ENCODE results near the gene EPHA7. TPM values are rescaled to one million over a fixed set of nuclear protein-coding genes. Genes with fewer than 3 reads are reported as not detected.

The EPHA7 gene
- total RNA-seq, 4 donors from 2014 or later, result 0.12 to 0.95 TPM; not detected in 2

DNA sequence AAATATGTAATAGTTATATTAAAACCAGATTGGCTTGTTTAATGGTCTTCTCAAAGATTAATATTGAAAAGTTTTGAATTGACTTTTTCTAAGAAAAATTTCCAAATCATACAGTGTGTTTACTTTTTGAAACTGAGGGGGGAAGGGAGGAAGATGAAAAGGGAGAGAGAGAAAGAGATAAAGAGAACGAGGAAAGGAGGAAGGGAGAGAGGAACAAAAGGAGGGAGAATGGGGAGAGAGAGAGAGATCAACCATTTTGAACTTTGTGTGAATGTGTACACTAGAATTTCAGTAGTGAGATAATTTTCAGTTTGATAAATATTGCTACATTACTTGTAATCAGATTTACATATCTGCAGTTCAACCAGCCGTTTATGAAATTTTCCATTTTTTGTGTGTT, 124.5 kb downstream of the EPHA7 start:
- ATAC-seq (ENCODE audit: low FRiP score) (no peak), DNase-seq (ENCODE audit: low spot score) (no peak)
- TF ChIP-seq, protein P1, sequence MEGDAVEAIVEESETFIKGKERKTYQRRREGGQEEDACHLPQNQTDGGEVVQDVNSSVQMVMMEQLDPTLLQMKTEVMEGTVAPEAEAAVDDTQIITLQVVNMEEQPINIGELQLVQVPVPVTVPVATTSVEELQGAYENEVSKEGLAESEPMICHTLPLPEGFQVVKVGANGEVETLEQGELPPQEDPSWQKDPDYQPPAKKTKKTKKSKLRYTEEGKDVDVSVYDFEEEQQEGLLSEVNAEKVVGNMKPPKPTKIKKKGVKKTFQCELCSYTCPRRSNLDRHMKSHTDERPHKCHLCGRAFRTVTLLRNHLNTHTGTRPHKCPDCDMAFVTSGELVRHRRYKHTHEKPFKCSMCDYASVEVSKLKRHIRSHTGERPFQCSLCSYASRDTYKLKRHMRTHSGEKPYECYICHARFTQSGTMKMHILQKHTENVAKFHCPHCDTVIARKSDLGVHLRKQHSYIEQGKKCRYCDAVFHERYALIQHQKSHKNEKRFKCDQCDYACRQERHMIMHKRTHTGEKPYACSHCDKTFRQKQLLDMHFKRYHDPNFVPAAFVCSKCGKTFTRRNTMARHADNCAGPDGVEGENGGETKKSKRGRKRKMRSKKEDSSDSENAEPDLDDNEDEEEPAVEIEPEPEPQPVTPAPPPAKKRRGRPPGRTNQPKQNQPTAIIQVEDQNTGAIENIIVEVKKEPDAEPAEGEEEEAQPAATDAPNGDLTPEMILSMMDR (IDR thresholded peaks at IDR 0.05), result no peak

DNA sequence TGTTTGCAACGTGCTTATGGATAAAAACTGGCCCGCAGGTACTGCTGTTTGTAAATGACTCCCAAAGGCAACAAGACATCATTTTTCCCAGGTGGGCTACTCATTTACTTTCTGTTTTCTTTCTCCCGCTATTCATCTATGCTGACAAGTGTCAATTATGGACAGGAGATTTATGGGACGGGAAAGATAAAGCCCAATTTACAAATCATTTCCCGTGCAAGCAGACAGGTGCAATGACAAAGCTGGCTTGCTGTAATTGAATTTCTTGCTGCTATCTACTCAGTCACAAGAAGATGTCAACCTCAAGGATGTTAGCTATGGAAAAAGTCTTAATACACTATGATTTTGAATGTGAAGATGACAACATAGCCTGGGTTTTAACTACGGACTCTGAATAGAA, 125.5 kb downstream of the EPHA7 start:
- ATAC-seq (ENCODE audit: low FRiP score), result no peak
- TF ChIP-seq, protein P1 (IDR thresholded peaks at IDR 0.05), result no peak
- DNase-seq (ENCODE audit: low spot score), result no peak

DNA sequence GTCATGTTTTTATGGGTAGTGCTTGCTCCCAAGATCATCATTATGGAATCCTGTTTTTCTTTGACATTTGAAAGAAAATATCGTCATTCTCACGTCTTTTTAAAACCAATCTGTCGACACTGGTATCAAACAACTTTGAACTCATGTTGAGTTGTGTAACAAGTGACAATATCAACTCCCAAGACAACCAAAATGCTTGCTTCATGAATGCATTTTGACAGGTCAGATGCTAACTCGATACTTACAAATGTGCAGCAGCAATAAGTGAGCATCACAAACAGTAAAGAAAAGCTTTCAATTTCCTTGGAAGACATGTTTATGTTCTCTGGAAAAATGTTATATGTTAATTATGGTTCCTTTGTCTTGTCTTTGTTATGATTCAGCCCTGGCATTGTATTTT, 125.9 kb downstream of the EPHA7 start:
- ATAC-seq (ENCODE audit: low FRiP score), result no peak
- no peak for DNase-seq (ENCODE audit: low spot score)
- TF ChIP-seq, protein P1 (IDR thresholded peaks at IDR 0.05), result no peak

DNA sequence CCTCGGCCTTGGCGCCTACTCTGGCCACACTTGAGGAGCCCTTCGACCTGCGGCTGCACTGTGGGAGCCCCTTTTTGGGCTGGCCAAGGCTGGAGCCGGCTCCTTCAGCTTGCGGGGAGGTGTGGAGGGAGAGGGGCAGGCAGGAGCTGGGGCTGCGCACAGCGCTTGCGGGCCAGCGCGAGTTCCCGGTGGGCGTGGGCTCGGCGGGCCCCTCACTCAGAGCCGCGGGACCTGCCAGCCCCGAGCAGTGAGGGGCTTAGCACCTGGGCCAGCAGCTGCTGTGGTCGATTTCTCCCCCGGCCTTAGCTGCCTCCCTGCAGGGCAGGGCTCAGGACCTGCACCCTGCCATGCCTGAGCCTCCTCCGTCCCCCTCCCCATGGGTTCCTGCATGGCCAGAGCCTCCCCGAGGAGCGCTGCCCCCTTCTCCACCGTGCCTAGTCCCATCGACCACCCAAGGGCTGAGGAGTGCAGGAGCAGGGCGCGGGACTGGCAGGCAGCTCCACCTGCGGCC, 136.8 kb downstream of the EPHA7 start:
- no peak for ATAC-seq (ENCODE audit: low FRiP score)
- DNase-seq (ENCODE audit: low spot score), result no peak
- TF ChIP-seq, protein P1 (IDR thresholded peaks at IDR 0.05), result no peak

DNA sequence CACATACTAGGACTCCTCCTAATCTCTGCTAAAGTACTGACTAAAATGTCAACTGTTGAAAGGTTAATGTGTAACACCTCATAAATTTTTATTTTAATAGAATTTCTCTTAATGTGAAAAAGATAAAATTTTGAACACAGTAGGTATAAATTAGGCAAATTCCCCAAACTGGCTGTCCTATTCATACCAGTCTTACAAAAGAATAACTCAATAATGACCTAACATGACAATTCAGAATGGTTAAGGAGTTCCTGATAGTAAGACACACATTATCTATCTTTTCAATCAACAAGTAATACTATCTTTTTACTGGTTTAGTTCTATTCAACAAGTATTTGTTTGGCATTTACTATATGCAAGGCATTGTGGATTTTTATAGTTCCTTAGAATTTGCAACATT, 141.1 kb downstream of the EPHA7 start:
- TF ChIP-seq, protein P1 (IDR thresholded peaks at IDR 0.05), result no peak
- ATAC-seq (ENCODE audit: low FRiP score) (no peak), DNase-seq (ENCODE audit: low spot score) (no peak)

DNA sequence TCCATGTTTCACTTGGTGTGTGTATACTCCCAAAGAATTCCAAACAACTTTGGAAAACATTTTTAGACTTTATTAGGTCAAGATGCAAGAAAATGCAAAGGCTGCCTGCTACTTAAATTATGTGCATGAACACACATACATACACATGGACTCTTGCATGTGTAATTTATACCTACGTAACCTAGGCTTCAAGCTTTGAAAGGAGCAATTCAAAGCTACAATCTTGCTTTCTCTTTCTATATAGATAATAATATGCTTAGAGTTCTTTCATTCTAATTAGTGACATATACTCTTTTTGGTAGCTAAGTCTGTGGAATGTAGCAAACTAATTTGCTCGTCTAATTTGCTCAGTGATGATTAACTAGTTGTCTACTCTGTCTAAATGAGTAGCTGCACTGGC, 146.5 kb downstream of the EPHA7 start:
- ATAC-seq (ENCODE audit: low FRiP score), result no peak
- DNase-seq (ENCODE audit: low spot score), result no peak
- TF ChIP-seq, protein P1 (IDR thresholded peaks at IDR 0.05), result no peak

DNA sequence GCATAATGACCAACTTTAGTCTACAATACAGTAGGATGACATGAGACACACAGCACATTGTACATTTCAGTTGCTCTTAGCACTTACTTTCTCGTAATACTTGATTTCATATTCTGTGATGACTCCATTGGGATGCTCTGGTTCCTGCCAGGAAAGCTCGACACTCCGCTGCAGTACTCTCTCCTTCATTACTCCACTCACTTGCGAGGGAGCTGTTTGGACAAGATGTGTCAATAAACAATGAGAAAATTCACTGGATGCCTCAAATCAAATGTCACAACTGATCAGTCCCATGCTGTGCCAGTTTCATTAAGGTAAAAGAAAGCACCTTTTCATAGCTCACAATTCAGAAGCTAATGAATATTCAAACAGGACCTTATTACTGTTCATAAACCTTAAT, 147.1 kb downstream of the EPHA7 start:
- DNase-seq (ENCODE audit: low spot score), result no peak
- TF ChIP-seq, protein P1 (IDR thresholded peaks at IDR 0.05), result no peak
- ATAC-seq (ENCODE audit: low FRiP score), result no peak
